Activated naive CD8-positive, alpha-beta T cell treated with anti-CD3 and anti-CD28 coated beads for 36 hours (primary cell): Measurements from ENCODE around the gene DENND11. TPM values are rescaled to one million over a fixed set of nuclear protein-coding genes. Genes with fewer than 3 reads are reported as not detected.
A peak's percentile ranks its signal among the peaks of the same experiment; 100 is the strongest.

Experiments
- DNase-seq: peaks from one replicate; pipeline ENCODE4 v3.0.0; 2021
- H3K27ac Mint-ChIP-seq: one replicate; pipeline ENCODE4 v1.8.0; 2022; ENCODE audit warnings: mild to moderate bottlenecking, moderate library complexity, mixed read lengths
- H3K27me3 Mint-ChIP-seq: one replicate; pipeline ENCODE4 v1.8.0; 2022; ENCODE audit warnings: mild to moderate bottlenecking, mixed read lengths
- H3K36me3 Mint-ChIP-seq: one replicate; pipeline ENCODE4 v1.8.0; 2021; ENCODE audit warnings: mild to moderate bottlenecking, mixed read lengths
- H3K4me1 Mint-ChIP-seq: one replicate; pipeline ENCODE4 v1.8.0; 2021; ENCODE audit warnings: mixed read lengths
- H3K4me3 Mint-ChIP-seq: one replicate; pipeline ENCODE4 v1.8.0; 2022; ENCODE audit warnings: mild to moderate bottlenecking, moderate library complexity, mixed read lengths
- H3K9me3 Mint-ChIP-seq: one replicate; pipeline ENCODE4 v1.8.0; 2022; ENCODE audit warnings: mixed read lengths
- total RNA-seq, 2 experiments: library from RNA; stranded (reverse); gene quantifications; one replicate each; pipeline ENCODE4 v1.2.3, GENCODE V29; 2021

DENND11 gene, protein sequence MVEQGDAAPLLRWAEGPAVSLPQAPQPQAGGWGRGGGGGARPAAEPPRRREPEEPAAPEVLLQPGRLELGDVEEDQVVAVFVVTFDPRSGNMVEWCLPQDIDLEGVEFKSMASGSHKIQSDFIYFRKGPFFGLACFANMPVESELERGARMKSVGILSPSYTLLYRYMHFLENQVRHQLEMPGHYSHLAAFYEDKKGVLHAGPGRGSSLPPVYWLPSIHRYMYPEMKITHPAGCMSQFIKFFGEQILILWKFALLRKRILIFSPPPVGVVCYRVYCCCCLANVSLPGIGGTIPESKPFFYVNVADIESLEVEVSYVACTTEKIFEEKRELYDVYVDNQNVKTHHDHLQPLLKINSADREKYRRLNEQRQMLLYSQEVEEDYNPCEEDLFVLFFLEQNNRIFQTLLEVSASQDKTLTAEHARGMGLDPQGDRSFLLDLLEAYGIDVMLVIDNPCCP
- 10 to 100 TPM; 29.9 to 32.9 TPM for total RNA-seq

DNA sequence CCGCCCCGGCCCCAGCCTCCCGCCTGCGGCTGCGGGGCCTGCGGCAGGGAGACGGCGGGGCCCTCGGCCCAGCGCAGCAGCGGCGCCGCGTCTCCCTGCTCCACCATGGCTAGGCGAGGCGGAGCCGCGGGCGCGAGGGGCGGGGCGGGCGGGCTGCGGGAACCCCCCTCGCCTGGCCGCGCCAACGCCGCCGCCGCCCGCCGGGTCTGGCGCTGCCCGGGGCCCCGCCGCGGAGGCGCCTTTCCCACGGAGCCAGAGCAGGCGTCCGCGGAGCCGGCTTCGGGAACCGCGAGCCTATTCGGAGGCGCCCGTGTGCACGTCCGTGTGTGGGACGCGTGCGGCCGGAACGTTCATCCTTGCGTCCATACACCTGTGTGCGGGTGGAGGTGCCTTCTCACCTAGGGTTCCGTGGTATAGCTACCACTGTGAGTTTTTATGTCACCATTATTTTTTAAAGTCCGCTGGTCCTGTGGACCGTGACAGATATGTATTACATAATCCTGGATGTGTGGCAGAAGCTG lies at the start of gene DENND11:
Gene DENND11, minus strand, starts transcription at position 120 of the 521 bp plus-strand sequence. Its CDS starts 13 bp downstream, at position 107.
- Mint-ChIP-seq H3K4me1 (peaks cover 40% of the 10 kb centered on the region), H3K4me3 (peak within 1 kb of the TSS; percentile 73), H3K27ac (peak within 1 kb of the TSS; percentile 39), H3K9me3 (no peaks in the 10 kb centered on the region), H3K27me3 (peaks cover 5% of the 10 kb centered on the region), H3K36me3 (peaks cover 3% of the 10 kb centered on the region)
- DNase-seq, result peak; percentile 67

DNA sequence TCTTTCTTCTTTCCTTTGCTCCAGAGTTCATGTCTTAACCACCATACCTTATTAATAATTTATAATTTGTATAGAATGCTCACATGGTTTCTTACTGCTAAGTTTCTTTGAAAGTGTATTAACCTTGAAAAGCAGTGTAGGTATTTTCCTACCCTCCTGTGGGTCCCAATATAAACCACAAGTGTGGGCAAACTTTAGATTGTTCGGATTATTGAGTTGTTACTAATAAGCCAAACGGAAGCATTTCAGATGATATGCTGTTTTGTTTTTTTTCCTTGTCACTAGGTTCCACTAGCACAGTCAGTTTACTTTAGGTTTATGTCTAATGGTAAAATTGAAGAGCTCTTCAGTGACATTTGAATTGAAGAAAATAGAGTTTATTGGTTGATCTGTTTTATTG lies 46.4 kb upstream of the DENND11 start:
- Mint-ChIP-seq H3K4me1 (peaks cover 5% of the 10 kb centered on the region), H3K27ac (no peak overlapping the region), H3K9me3 (peaks cover 24% of the 10 kb centered on the region), H3K4me3 (no peak overlapping the region), H3K27me3 (no peaks in the 10 kb centered on the region), H3K36me3 (peaks cover 60% of the 10 kb centered on the region)
- DNase-seq, result no peak

DNA sequence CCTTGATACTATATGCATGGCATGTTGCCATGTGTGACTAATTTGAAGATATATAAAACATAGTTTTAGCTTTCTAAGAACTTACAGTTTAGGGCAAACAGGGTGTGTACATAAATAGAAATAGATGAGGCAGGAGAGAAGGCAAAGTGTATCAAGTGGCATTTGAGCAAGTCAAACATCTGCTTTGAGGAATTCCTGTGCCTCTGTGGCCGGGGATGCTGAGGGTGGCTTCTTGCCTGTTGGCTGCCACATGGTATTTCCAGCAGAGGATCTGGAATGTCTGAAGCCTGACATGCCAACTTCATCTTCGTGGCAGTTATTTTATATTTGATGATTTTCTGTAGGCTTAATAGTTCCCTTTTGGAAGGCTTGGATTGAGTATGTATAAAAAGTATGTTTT lies 42.2 kb upstream of the DENND11 start:
- Mint-ChIP-seq H3K4me3 (no peak overlapping the region), H3K36me3 (peaks cover 45% of the 10 kb centered on the region), H3K9me3 (no peaks in the 10 kb centered on the region), H3K27ac (no peak overlapping the region), H3K27me3 (no peaks in the 10 kb centered on the region), H3K4me1 (peaks cover 25% of the 10 kb centered on the region)
- no peak for DNase-seq

DNA sequence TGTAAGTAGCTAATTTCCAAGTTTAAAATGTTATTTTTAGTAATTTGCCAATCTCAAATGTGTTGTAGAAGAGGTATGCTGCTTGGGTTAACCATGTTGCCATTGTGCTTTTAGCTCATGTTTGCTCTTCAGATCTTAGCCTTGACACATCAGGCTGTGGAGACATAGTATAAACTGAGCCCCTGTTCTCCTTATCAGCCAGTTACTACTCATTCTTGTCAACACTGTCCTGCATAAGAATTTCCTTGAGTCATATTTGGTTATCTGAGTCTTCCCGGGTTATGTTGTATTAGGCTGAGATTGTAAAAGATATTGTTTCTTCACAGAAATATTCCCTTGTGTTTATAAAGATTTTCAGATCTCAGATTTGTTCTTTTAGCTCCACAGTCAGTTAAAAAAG lies 40.3 kb upstream of the DENND11 start:
- Mint-ChIP-seq H3K36me3 (peaks cover 48% of the 10 kb centered on the region), H3K27ac (peak overlapping the region; percentile 36), H3K4me1 (peaks cover 26% of the 10 kb centered on the region), H3K9me3 (no peaks in the 10 kb centered on the region), H3K27me3 (no peaks in the 10 kb centered on the region), H3K4me3 (no peak overlapping the region)
- DNase-seq, result no peak

DNA sequence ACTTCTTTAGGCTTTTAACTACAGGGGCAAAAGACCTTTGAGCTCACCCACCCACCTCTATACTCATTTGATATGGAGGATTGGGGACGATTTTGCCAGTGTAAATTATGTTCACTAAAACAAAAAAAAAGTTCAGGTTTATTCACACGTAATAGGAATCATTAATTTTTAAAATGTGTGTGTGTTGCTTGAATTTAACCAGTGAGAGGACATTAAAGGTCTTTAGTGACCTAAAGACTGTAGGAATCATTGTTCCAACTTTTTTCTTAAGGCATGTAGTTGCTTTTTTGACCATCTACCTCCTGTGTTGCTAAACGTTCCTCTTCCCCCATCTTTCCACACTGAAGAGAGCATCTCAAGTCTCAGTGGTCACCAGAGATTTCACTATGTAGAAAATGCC lies 37.3 kb upstream of the DENND11 start:
- Mint-ChIP-seq H3K27ac (peak overlapping the region; percentile 98), H3K36me3 (peaks cover 40% of the 10 kb centered on the region), H3K4me3 (peak overlapping the region; percentile 98), H3K27me3 (no peaks in the 10 kb centered on the region), H3K4me1 (peaks cover 31% of the 10 kb centered on the region), H3K9me3 (no peaks in the 10 kb centered on the region)
- DNase-seq, result no peak

DNA sequence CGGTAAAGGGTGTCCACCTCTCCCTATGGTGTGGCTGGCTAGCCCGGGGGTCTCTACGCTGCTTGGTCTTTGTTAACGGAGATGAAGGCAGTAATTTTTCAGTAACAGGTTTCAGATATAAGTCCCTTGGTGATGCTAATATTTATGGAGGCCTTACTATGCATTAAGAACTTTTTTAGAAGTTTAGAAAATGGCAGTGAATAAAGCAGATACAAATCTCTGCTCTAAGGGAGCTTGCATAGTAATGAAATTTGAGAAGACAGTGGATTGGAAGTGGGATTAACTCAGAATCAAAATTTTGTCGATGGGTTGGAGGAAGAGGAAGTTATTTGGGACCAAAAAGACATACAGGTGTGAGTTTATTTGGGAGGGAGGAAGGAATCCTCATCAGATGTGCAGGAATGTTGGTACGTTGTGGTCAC lies 36.6 kb upstream of the DENND11 start:
- H3K4me3 Mint-ChIP-seq, result peak overlapping the region; percentile 98
- H3K27me3 Mint-ChIP-seq, result no peaks in the 10 kb centered on the region
- no peaks in the 10 kb centered on the region for H3K9me3 Mint-ChIP-seq
- DNase-seq, result no peak
- peak overlapping the region; percentile 98 for H3K27ac Mint-ChIP-seq
- H3K4me1 Mint-ChIP-seq, result peaks cover 29% of the 10 kb centered on the region
- peaks cover 35% of the 10 kb centered on the region for H3K36me3 Mint-ChIP-seq

DNA sequence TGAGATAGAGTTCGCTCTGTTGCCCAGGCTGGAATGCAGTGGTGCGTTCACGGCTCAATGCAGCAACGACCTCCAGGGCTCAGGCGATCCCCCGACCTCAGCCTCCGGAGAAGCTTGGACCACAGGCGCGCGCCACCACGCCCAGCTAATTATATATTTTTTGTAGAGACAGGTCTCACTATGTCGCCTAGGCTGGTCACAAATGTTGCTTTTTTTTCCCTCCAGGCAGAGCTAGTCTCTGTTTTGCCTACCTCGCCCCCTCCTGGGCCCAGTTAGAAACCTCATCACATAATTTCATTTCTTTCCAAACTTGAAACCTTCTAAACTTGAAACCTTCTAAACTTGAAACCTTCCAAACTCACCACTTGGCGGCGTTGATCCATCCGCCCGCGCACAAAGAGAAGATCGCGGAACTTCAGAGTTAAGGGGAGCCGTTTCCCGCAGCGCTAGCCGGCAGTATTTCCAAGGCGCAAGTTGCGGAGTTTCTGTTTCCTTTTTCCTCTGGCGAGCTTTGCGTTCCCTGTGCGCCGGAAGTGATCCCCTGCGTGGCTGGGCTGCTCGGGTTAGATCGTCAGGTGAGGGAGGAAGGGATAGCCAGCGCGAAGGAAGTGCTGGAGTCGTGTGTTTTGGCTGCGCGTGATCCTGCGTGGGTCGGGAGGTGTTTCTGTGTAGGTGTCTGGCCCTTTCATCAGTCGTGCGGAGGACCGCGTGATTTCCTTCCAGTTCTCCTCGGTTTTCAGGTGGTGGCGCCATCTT lies 36.0 kb upstream of the DENND11 start, which contains the start of gene SSBP1:
Gene SSBP1, plus strand, starts transcription at position 523 of the 756 bp plus-strand sequence. CDS start 809 bp downstream, outside the sequence.
- H3K4me1 Mint-ChIP-seq, result peaks cover 29% of the 10 kb centered on the region
- no peaks in the 10 kb centered on the region for H3K27me3 Mint-ChIP-seq
- H3K4me3 Mint-ChIP-seq, result peak within 1 kb of the TSS; percentile 98
- H3K27ac Mint-ChIP-seq, result peak within 1 kb of the TSS; percentile 98
- H3K36me3 Mint-ChIP-seq, result peaks cover 30% of the 10 kb centered on the region
- DNase-seq, result peak; percentile 90
- H3K9me3 Mint-ChIP-seq, result no peaks in the 10 kb centered on the region

DNA sequence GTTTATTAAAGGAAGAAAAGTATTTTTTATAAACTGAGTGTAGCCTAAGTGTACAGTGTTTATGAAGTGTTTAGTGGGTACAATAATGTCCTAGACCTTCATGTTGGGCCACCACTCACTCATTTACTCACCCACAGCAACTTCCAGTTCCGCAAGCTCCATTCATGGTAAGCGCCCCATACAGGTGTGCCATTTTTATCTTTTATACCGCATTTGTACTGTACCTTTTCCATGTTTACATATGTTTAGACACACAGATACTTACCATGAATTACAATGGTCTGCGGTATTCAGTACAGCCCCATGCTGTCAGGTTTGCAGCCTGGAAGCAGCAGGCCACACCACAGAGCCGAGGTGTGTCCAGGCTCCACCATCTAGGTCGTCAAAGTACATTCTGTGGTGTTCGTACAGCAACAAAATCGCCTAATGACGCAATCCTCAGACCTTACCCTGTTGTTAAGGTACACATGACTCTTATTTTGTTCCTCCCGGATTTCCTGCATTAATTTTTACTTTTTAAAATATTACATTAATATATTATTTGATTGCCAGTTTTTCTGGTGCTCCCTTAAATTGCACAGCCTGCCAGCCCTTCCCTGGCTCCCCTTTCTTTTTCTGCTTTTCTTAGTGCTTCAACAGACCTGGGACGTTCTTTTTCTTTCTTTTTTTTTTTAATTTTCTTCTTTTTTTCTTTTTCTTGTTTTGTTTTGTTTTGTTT lies 35.3 kb upstream of the DENND11 start:
- Mint-ChIP-seq H3K27me3 (no peaks in the 10 kb centered on the region), H3K4me3 (peak overlapping the region; percentile 98), H3K36me3 (peaks cover 29% of the 10 kb centered on the region), H3K4me1 (peaks cover 27% of the 10 kb centered on the region), H3K9me3 (no peaks in the 10 kb centered on the region), H3K27ac (peak overlapping the region; percentile 98)
- DNase-seq, result no peak

DNA sequence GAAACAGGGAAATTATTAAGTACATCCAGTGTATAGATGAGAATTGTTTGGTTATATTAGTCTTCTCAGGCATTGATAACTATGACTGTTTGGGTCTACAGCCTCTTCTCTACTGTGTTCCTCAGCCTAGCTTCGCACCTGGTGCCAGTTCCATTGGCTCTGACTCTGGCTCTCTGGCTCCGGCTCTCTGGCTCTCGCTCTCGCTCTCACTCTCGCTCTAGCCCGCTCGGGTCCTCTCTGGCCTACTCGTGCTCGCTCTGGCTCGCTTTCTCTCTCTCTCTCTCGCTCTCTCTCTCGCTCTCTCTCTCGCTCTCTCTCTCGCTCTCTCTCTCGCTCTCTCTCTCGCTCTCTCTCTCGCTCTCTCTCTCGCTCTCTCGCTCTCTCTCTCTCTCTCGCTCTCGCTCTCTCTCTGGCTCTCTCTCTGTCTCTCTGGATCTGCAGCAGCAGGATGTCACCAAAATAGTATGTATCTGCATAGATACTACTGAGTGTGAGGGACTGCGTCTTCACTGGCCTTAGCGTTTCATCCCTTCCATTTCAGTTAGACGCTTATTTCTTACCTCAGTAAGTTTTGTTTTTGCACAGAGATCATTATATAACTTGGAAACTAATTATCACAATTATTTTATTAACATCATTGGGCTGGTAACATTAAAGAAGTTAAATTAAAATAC lies 29.6 kb upstream of the DENND11 start:
- no peaks in the 10 kb centered on the region for H3K36me3 Mint-ChIP-seq
- H3K27me3 Mint-ChIP-seq, result no peaks in the 10 kb centered on the region
- no peak overlapping the region for H3K27ac Mint-ChIP-seq
- no peaks in the 10 kb centered on the region for H3K9me3 Mint-ChIP-seq
- no peak overlapping the region for H3K4me3 Mint-ChIP-seq
- DNase-seq, result no peak
- H3K4me1 Mint-ChIP-seq, result peaks cover 3% of the 10 kb centered on the region

DNA sequence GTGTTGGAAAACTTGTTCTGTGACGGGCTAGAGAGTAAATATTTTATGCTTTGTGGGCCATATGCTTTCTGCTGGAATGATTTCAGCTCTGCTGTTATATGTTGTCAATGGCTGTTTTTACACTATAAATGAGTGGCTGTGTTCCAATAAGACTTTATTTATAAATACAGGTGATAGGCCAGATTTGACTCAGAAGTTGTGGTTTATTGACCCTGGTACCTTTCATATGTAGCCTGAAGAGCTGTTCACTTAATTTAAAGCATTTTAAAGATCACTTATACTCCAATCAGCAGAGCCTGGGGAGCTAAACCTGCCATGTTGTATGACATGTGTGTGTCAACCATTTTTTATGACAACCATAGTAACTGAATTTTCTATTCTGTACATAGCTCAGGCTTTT lies 27.1 kb upstream of the DENND11 start:
- H3K9me3 Mint-ChIP-seq, result no peaks in the 10 kb centered on the region
- no peak overlapping the region for H3K27ac Mint-ChIP-seq
- no peak overlapping the region for H3K4me3 Mint-ChIP-seq
- H3K27me3 Mint-ChIP-seq, result no peaks in the 10 kb centered on the region
- H3K36me3 Mint-ChIP-seq, result no peaks in the 10 kb centered on the region
- no peak for DNase-seq
- H3K4me1 Mint-ChIP-seq, result no peaks in the 10 kb centered on the region

DNA sequence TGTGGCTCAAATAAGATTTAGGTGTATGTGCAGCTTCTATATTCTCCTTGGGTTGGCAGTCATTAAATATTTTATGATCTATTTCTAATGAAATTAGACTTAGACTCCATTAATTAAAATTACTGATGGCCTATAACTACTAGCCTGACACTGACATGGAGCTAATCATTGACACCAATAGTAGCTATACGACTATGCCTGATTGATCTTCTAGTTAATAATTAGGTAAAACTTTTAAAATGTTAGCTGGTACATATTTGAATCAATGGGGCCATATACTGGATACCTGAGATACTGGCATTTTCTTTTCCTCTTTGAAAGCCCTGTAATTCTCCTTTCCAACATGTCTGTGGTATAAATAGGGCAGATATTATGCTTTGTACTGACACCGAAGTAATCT lies 20.6 kb upstream of the DENND11 start:
- Mint-ChIP-seq H3K36me3 (no peaks in the 10 kb centered on the region), H3K4me1 (no peaks in the 10 kb centered on the region), H3K27me3 (no peaks in the 10 kb centered on the region)

DNA sequence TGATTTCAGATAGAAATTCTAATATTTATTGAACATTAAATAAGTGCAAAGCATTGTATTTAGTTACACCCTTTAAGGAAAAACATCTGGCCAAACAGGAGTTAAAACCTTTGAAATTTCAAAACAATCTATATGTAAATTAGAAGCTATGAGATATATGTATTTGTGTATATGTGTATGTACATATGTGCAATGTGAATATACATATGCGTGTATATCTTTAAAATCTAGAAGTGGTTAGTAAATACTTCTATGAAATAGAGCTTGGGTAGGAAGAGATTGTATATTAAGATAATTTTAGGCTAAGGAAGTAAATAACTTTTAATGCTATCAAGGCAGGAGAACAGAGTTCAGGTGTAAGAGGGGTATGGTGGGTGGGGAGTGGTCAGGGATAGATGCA lies 15.5 kb upstream of the DENND11 start:
- Mint-ChIP-seq H3K27ac (no peak overlapping the region), H3K36me3 (no peaks in the 10 kb centered on the region), H3K27me3 (no peaks in the 10 kb centered on the region), H3K4me1 (no peaks in the 10 kb centered on the region), H3K9me3 (no peaks in the 10 kb centered on the region), H3K4me3 (no peak overlapping the region)
- DNase-seq, result no peak

More for the DNA sequence above, 20.6 kb upstream of the DENND11 start:
- DNase-seq, result no peak
- Mint-ChIP-seq H3K4me3 (no peak overlapping the region), H3K27ac (no peak overlapping the region), H3K9me3 (no peaks in the 10 kb centered on the region)

DNA sequence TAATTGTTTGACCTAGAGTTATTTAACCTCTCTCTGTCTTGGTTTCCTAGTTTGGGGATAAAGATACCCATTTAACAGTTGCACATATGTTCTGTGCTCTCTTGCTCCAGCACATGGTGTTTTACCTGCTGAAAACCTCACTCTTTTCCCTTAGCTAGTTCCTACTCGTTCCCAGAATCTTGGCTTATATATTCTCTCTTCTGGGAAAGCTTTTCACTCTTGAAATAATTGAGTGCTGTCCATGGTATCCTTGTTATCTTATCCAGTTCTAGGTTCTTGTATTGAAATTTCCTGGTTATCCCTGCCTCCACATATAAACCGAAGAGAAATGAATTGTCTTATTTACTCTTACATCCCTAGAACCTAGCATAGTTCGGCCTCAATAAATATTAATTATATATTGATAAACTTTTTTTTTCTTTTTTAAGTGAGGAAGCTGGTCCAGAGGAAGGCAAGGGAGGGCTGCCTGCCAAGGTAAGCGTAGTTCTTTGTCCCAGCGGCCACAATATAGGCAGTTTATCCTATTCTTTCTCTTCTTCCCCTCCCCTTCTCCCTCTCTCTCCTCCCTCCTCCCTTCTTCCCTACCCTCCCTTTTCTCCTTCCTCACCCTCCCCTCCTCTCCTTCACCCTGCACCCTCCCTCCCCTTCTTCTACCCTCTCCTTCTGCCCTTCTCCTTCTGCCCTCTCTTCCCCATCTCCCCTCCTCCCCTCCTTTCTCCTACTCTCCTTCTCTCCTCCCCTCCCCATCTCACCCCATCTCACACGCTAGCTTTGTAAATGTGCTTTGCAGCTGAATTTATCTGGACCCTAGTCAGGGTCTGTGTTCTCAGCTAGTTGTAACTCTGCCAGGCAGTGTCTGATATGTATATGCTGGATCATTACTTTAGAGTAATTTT lies 14.1 kb upstream of the DENND11 start:
- no peak overlapping the region for H3K27ac Mint-ChIP-seq
- no peaks in the 10 kb centered on the region for H3K4me1 Mint-ChIP-seq
- H3K27me3 Mint-ChIP-seq, result no peaks in the 10 kb centered on the region
- DNase-seq, result no peak
- no peak overlapping the region for H3K4me3 Mint-ChIP-seq
- H3K36me3 Mint-ChIP-seq, result no peaks in the 10 kb centered on the region
- no peaks in the 10 kb centered on the region for H3K9me3 Mint-ChIP-seq
